Measurements from ENCODE around the gene NDUFA11.

DNA sequence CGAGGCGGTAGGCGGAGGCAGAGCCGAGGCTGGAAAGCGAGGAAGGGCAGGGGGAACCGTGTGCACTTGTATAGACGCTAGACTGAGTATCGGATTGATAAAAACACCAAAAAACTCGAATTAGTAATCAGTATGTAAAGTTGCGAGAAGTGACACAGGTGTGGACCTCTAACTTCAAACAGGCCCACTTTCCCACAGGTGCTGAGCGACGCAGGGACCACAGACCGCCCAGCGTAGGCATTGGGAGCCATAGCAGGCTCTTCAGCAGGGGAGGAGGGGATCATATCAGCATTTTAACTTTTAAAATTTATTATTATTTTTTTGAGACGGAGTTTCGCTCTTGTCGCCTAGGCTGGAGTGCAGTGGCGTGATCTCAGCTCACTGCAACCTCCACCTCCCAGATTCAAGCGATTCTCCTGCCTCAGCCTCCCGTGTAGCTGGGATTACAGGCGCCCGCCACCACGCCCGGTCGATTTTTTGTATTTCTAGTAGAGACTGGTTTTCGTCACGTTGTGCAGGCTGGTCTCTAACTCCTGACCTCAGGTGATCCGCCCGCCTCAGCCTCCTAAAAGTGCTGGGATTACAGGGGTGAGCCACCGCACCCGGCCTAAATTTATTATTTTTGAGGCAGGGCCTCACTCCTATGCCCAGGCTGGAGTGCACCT, 1.7 kb upstream of the NDUFA11 start:
- TF ChIP-seq, protein P1, sequence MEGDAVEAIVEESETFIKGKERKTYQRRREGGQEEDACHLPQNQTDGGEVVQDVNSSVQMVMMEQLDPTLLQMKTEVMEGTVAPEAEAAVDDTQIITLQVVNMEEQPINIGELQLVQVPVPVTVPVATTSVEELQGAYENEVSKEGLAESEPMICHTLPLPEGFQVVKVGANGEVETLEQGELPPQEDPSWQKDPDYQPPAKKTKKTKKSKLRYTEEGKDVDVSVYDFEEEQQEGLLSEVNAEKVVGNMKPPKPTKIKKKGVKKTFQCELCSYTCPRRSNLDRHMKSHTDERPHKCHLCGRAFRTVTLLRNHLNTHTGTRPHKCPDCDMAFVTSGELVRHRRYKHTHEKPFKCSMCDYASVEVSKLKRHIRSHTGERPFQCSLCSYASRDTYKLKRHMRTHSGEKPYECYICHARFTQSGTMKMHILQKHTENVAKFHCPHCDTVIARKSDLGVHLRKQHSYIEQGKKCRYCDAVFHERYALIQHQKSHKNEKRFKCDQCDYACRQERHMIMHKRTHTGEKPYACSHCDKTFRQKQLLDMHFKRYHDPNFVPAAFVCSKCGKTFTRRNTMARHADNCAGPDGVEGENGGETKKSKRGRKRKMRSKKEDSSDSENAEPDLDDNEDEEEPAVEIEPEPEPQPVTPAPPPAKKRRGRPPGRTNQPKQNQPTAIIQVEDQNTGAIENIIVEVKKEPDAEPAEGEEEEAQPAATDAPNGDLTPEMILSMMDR (IDR thresholded peaks at IDR 0.05; ENCODE audit: insufficient read depth, low read length, poor library complexity, severe bottlenecking) = no peak
- no peak for TF ChIP-seq EZH2phosphoT487 (conservative IDR thresholded peaks at IDR 0.05; ENCODE audit: low read length)

All from SU-DHL-6 (cell line).